ENCODE data around the gene DDR1.

Gene DDR1

DNA sequence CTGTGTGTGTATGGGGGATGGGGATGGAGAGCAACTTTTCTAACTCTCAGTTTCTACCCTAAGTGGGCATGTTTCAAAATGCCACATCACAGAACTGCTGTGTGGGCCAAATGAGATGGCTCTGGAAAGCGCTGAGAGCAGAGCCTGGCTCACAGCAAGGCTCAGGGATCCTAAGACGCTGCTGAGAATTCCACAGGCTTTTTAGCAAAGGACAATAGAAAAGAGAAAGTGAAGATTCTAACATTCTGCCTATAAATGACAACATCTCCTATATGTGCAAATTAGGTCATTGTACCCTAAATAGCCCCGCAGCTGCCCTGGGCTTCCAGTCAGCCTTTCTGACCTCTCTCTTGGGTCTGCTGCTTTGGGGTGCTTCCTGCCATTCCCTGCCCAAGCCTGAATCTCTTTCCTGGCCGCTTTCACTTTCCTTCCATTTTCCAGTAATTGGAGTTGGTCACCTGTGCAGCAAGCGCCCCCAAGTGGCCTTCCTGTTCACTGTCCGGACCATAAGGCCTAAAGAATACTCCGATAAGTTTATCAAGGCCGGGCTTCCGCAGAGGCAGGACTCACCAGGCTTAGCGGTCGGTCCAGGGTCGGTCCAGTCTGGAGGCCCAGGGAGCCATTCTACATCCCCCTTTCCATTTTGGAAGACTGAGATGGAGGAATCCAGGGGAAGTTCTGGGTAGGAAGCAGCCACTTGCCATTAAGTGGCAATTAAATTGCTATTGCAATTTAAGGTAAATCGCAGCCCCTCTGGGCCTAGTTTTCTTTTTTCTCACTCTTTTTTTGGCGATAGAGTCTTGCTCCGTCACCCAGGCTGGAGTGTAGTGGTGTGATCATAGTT, 6.7 kb upstream of the DDR1 start:
- Histone ChIP-seq H3K9me3 (ENCODE audit: insufficient read depth, low read length) (0 out of 2 replicates have a peak, but pooled peaks cover 10% of the 10 kb centered on the region), H3K36me3 (ENCODE audit: insufficient read depth, insufficient read length, low read length) (no peaks in the 10 kb centered on the region), H3K4me1 (ENCODE audit: insufficient read depth, insufficient read length) (peaks cover 18% of the 10 kb centered on the region), H3K27me3 (ENCODE audit: insufficient read depth, insufficient read length) (no peaks in the 10 kb centered on the region), H3K4me3 (ENCODE audit: insufficient read length, low read depth) (no peak overlapping the region), H3K9ac (ENCODE audit: insufficient read length, low read depth) (no peak overlapping the region)
- no peak for DNase-seq (ENCODE audit: low read depth, low spot score)
- TF ChIP-seq SUZ12 (IDR thresholded peaks at IDR 0.05; ENCODE audit: extremely low read depth, insufficient read depth, insufficient read length), result no peak
- no peak for TF ChIP-seq YY1 (IDR thresholded peaks at IDR 0.05; ENCODE audit: insufficient read depth, insufficient read length)
- TF ChIP-seq ZNF274 (IDR thresholded peaks at IDR 0.05; ENCODE audit: low read depth, low read length), result no peak

- DNase-seq (ENCODE audit: low read depth, low spot score), result no peak
- Histone ChIP-seq H3K9ac (ENCODE audit: insufficient read length, low read depth) (no peak overlapping the region), H3K9me3 (ENCODE audit: insufficient read depth, low read length) (no peaks in the 10 kb centered on the region), H3K27me3 (ENCODE audit: insufficient read depth, insufficient read length) (no peaks in the 10 kb centered on the region), H3K4me3 (ENCODE audit: insufficient read length, low read depth) (peak overlapping the region; percentile 11), H3K36me3 (ENCODE audit: insufficient read depth, insufficient read length, low read length) (no peaks in the 10 kb centered on the region), H3K4me1 (ENCODE audit: insufficient read depth, insufficient read length) (peaks cover 18% of the 10 kb centered on the region)
- no peak for TF ChIP-seq SUZ12 (IDR thresholded peaks at IDR 0.05; ENCODE audit: extremely low read depth, insufficient read depth, insufficient read length)
- TF ChIP-seq ZNF274 (IDR thresholded peaks at IDR 0.05; ENCODE audit: low read depth, low read length), result no peak
- TF ChIP-seq YY1 (IDR thresholded peaks at IDR 0.05; ENCODE audit: insufficient read depth, insufficient read length), result no peak
Observed at GRCh38 chr6:30879684-30880427, 4.5 kb upstream of the DDR1 start.

DNA sequence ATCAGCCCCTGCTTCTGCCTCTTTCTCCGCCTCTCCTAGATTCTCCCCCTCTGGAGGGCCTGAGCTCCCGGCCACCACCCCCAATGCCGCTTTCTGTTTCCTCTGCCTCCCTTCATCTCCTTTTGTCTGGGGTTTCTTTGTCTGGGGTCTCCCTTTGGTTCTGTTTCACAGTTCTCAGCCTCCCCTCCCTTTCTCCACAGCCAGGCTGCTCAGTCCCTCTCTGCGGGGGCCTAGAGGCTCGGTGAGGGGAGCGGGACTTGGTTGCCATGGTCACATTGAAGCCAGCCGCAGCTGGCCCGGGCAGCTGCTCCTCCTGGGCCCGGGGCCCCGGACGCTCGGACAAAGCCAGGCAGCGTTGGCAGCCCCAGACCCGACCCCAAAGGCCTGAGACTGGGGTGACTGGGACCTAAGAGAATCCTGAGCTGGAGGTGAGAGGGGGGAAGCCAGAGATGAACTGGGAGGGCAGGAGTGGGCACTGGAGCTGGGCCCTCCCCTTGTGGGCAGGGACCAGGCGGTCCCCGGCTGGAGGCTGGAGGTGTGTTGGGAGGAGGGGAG, 3.5 kb upstream of the DDR1 start:
- Histone ChIP-seq H3K4me1 (ENCODE audit: insufficient read depth, insufficient read length) (peaks cover 25% of the 10 kb centered on the region), H3K9me3 (ENCODE audit: insufficient read depth, low read length) (no peaks in the 10 kb centered on the region), H3K27me3 (ENCODE audit: insufficient read depth, insufficient read length) (no peaks in the 10 kb centered on the region), H3K9ac (ENCODE audit: insufficient read length, low read depth) (peak overlapping the region; percentile 78), H3K36me3 (ENCODE audit: insufficient read depth, insufficient read length, low read length) (peaks cover 5% of the 10 kb centered on the region), H3K4me3 (ENCODE audit: insufficient read length, low read depth) (peak overlapping the region; percentile 43)
- TF ChIP-seq YY1 (IDR thresholded peaks at IDR 0.05; ENCODE audit: insufficient read depth, insufficient read length) (no peak), SUZ12 (IDR thresholded peaks at IDR 0.05; ENCODE audit: extremely low read depth, insufficient read depth, insufficient read length) (no peak), ZNF274 (IDR thresholded peaks at IDR 0.05; ENCODE audit: low read depth, low read length) (no peak)
- DNase-seq (ENCODE audit: low read depth, low spot score), result peak; percentile 72

DNA sequence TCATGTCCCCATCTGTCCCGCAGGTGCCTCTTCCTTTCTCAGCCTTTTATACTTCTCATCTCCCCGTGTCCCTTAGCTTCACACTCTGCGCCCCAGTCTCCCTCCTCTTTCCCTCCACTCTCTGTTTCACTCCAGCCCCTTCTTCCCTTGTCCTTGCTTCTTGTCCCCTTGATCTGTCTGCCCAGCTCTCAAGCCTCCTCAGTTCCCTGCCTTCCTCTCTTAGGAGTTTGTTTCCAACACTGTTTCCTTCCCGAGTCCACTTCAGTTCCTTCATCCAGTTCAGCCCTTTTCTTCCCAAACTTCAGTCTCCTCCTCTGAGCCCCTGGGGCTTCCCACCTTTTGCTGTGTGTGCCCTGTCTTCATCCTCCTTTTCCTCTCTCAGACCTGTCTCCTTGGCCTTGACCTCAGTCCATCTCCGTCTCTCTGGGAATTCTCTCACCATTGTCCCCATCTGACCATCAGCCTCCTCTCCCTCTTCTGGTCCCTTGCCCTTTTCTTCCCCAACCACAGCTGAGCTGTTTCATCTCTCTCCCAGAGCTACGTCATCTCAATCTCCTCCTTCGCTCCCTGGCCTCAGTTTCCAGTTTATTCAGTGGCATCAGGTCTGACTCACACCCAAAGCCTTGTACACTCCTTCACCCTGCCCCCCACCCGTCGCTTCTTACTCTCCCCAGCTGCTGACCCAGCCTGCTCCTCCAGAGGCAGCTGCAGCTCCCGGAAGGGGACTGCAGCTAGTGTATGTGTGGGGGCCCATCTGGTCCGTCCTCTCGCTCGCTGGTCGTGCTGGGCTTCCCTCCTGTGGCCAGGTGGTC, 2.7 kb upstream of the DDR1 start:
- peaks cover 5% of the 10 kb centered on the region for H3K36me3 ChIP-seq (ENCODE audit: insufficient read depth, insufficient read length, low read length)
- DNase-seq (ENCODE audit: low read depth, low spot score), result no peak
- peaks cover 27% of the 10 kb centered on the region for H3K4me1 ChIP-seq (ENCODE audit: insufficient read depth, insufficient read length)
- peak overlapping the region; percentile 78 for H3K9ac ChIP-seq (ENCODE audit: insufficient read length, low read depth)
- TF ChIP-seq ZNF274 (IDR thresholded peaks at IDR 0.05; ENCODE audit: low read depth, low read length) (no peak), SUZ12 (IDR thresholded peaks at IDR 0.05; ENCODE audit: extremely low read depth, insufficient read depth, insufficient read length) (no peak), YY1 (IDR thresholded peaks at IDR 0.05; ENCODE audit: insufficient read depth, insufficient read length) (no peak)
- no peaks in the 10 kb centered on the region for H3K9me3 ChIP-seq (ENCODE audit: insufficient read depth, low read length)
- H3K4me3 ChIP-seq (ENCODE audit: insufficient read length, low read depth), result peak overlapping the region; percentile 43
- no peaks in the 10 kb centered on the region for H3K27me3 ChIP-seq (ENCODE audit: insufficient read depth, insufficient read length)

DNA sequence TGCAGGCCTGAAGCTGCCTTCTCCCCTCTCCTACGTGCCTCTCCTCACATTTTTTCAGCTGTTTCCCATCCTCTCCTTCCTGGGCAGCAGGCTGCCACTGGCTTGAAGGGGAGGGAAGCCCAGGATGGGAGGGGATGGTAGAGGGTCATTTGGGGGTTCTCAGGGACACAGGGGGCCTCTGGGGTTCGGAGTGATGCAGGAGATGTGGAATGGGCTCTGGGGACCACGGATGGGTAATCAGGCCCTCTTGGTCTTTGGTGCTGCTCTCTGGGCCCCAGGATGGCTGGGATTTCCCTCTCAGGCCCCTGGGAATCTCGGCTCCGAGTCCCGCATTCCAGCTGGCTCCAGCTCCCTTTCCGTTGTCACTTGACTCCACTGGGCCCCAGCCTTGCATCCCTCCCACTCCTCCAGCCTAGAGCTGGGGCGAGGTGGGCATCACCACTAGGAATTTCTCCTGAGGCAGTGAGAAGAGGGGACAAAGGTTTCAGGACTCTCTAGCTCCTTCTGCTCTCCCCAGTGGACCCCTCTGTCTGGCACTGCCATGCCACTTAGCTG, 2.0 kb upstream of the DDR1 start:
- Histone ChIP-seq H3K4me3 (ENCODE audit: insufficient read length, low read depth) (peak overlapping the region; percentile 43), H3K9me3 (ENCODE audit: insufficient read depth, low read length) (no peaks in the 10 kb centered on the region), H3K9ac (ENCODE audit: insufficient read length, low read depth) (peak overlapping the region; percentile 78), H3K36me3 (ENCODE audit: insufficient read depth, insufficient read length, low read length) (peaks cover 5% of the 10 kb centered on the region), H3K27me3 (ENCODE audit: insufficient read depth, insufficient read length) (no peaks in the 10 kb centered on the region), H3K4me1 (ENCODE audit: insufficient read depth, insufficient read length) (peaks cover 27% of the 10 kb centered on the region)
- no peak for TF ChIP-seq YY1 (IDR thresholded peaks at IDR 0.05; ENCODE audit: insufficient read depth, insufficient read length)
- no peak for TF ChIP-seq SUZ12 (IDR thresholded peaks at IDR 0.05; ENCODE audit: extremely low read depth, insufficient read depth, insufficient read length)
- no peak for TF ChIP-seq ZNF274 (IDR thresholded peaks at IDR 0.05; ENCODE audit: low read depth, low read length)
- DNase-seq (ENCODE audit: low read depth, low spot score), result no peak

Data from NT2/D1 (cell line).